K562 (cell line): Measurements from ENCODE around the gene METTL2B. TPM values are rescaled to one million over a fixed set of nuclear protein-coding genes. Genes with fewer than 3 reads are reported as not detected.
A peak's percentile ranks its signal among the peaks of the same experiment; 100 is the strongest.

Experiments
- BCL6 ChIP-seq: fragments of 250-450 bp; sonication (Bioruptor Pico); IDR thresholded peaks from 2 replicates; pipeline ENCODE4 v1.4.0; 2020
- CBX5 ChIP-seq: IDR thresholded peaks from 2 replicates; pipeline ENCODE4 v1.6.1; 2014; ENCODE audit warnings: low read depth, borderline replicate concordance
- CEBPZ ChIP-seq: fragments of 150-350 bp; IDR thresholded peaks from 2 replicates; pipeline ENCODE4 v1.6.1; 2014; ENCODE audit warnings: low read depth, mild to moderate bottlenecking, low read length, borderline replicate concordance
- ETS2 ChIP-seq: IDR thresholded peaks from 2 replicates; pipeline ENCODE4 v1.6.1; 2016; ENCODE audit warnings: borderline replicate concordance, missing genetic modification characterization, mild to moderate bottlenecking, moderate library complexity, missing compliant biosample characterization; ENCODE audit not compliant: poor library complexity, severe bottlenecking
- FUS ChIP-seq: fragments of 200-400 bp; formaldehyde crosslinking; optimal IDR thresholded peaks from 2 replicates; pipeline ENCODE3; 2017; ENCODE audit warnings: low read depth, low read length
- HNRNPL ChIP-seq: fragments of 200-400 bp; formaldehyde crosslinking; IDR thresholded peaks from 2 replicates; pipeline ENCODE4 v1.6.1; 2017; ENCODE audit warnings: low read depth, mild to moderate bottlenecking, low read length
- HSF4 ChIP-seq: fragments of 250-450 bp; sonication (Bioruptor Pico); IDR thresholded peaks from 2 replicates; pipeline ENCODE4 v2.1.2; 2022; ENCODE audit warnings: mild to moderate bottlenecking, moderate library complexity, borderline replicate concordance
- MAFK ChIP-seq: IDR thresholded peaks from 2 replicates; pipeline ENCODE4 v1.6.1; 2011; ENCODE audit warnings: low read length, improper control_type of control experiment
- MCM5 ChIP-seq: fragments of 450-650 bp; IDR thresholded peaks from 2 replicates; pipeline ENCODE4 v1.6.1; 2016; ENCODE audit warnings: low read depth
- MTA3 ChIP-seq: fragments of 450-650 bp; formaldehyde crosslinking; IDR thresholded peaks from 2 replicates; pipeline ENCODE4 v1.6.1; 2017; ENCODE audit warnings: mild to moderate bottlenecking, borderline replicate concordance
- NCOA6 ChIP-seq: fragments of 450-650 bp; IDR thresholded peaks from 2 replicates; pipeline ENCODE4 v1.6.1; 2017; ENCODE audit warnings: mild to moderate bottlenecking
- PTTG1 ChIP-seq: fragments of 450-650 bp; IDR thresholded peaks from 2 replicates; pipeline ENCODE4 v1.6.1; 2016; ENCODE audit warnings: low read depth, mild to moderate bottlenecking, missing genetic modification characterization, missing compliant biosample characterization
- SIRT6 ChIP-seq: IDR thresholded peaks from one replicate; pipeline ENCODE4 v1.6.1; 2012; ENCODE audit warnings: low read depth, mild to moderate bottlenecking, control low read depth, inconsistent platforms, low read length, moderate library complexity
- ZKSCAN1 ChIP-seq: fragments of 150-350 bp; IDR thresholded peaks from 2 replicates; pipeline ENCODE4 v1.6.1; 2016; ENCODE audit warnings: low read depth, low read length
- polyA plus RNA-seq, 8 experiments: library from polyadenylated mRNA; depleted of rRNA in 4 of 8; stranded (reverse) in 5 of 8; unstranded in 3 of 8; fragments of >200 nt; fragmentation: Nextera tagmentation in 2 of 8; fragmentation: Illumina TruSeq in 1 of 8; extraction: Ambion mirVana in 2 of 8; extraction: Trizol in 1 of 8; gene quantifications; 2 replicates each; pipeline versions ENCODE4 v1.2.1 to v1.2.3, GENCODE V29; 2011 to 2014; ENCODE audit warnings: inconsistent platforms in 1 of 8, missing spikeins in 1 of 8
- total RNA-seq, 7 experiments: library from RNA; depleted of rRNA in 6 of 7; stranded (reverse); fragments of >200 nt in 6 of 7; fragmentation: Illumina TruSeq in 2 of 7; extraction: Trizol in 2 of 7; gene quantifications; 2 replicates each; pipeline versions ENCODE4 v1.2.1 to v1.2.3, GENCODE V29; 2011 to 2021; ENCODE audit warnings: low replicate concordance in 1 of 7
- TF ChIP-seq, protein P1 (sequence below): fragments of 450-650 bp; IDR thresholded peaks from 2 replicates; pipeline ENCODE4 v1.6.1; 2016
- TF ChIP-seq, protein P2 (sequence below), 2 experiments: fragments of 450-650 bp; IDR thresholded peaks; 2 replicates each; pipeline ENCODE4 v1.6.1; 2016
- TF ChIP-seq, protein P3 (sequence below), 2 experiments: fragments of 450-650 bp; conservative IDR thresholded peaks; 2 replicates each; pipeline ENCODE4 v1.6.1; 2017; ENCODE audit warnings: mild to moderate bottlenecking in 2 of 2, moderate library complexity in 2 of 2
- TF ChIP-seq, protein P4 (sequence below): fragments of 250-450 bp; sonication (Bioruptor Pico); IDR thresholded peaks from 2 replicates; pipeline ENCODE4 v1.4.0; 2020; ENCODE audit warnings: mild to moderate bottlenecking

Gene METTL2B
- total and polyA plus RNA-seq, 9 of the 15 experiments (the other 6 are each of a cell fraction or from before 2014, with no cell fraction given), result 35.9 to 95.7 (median 79.2) TPM

- TF ChIP-seq MTA3 (peak; percentile 92), CBX5 (0 out of 2 replicates have a peak, but pooled peaks have one; percentile 58), ZKSCAN1 (0 out of 2 replicates have a peak, but pooled peaks have one; percentile 25), FUS (no peak), SIRT6 (no peak), HNRNPL (no peak), NCOA6 (peak; percentile 97), PTTG1 (tag) (no peak), CEBPZ (no peak), ETS2 (no peak), MAFK (no peak), MCM5 (no peak), BCL6 (no peak), HSF4 (CRISPR knock-in tag) (no peak)
- TF ChIP-seq, protein P1, sequence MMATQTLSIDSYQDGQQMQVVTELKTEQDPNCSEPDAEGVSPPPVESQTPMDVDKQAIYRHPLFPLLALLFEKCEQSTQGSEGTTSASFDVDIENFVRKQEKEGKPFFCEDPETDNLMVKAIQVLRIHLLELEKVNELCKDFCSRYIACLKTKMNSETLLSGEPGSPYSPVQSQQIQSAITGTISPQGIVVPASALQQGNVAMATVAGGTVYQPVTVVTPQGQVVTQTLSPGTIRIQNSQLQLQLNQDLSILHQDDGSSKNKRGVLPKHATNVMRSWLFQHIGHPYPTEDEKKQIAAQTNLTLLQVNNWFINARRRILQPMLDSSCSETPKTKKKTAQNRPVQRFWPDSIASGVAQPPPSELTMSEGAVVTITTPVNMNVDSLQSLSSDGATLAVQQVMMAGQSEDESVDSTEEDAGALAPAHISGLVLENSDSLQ, result peak; percentile 42
- TF ChIP-seq, protein P2, sequence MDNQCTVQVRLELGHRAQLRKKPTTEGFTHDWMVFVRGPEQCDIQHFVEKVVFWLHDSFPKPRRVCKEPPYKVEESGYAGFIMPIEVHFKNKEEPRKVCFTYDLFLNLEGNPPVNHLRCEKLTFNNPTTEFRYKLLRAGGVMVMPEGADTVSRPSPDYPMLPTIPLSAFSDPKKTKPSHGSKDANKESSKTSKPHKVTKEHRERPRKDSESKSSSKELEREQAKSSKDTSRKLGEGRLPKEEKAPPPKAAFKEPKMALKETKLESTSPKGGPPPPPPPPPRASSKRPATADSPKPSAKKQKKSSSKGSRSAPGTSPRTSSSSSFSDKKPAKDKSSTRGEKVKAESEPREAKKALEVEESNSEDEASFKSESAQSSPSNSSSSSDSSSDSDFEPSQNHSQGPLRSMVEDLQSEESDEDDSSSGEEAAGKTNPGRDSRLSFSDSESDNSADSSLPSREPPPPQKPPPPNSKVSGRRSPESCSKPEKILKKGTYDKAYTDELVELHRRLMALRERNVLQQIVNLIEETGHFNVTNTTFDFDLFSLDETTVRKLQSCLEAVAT (IDR thresholded peaks at IDR 0.05), result peak in 1 of 2 experiments; percentile 78; a peak in 2 of 4 replicates
- TF ChIP-seq, protein P3, sequence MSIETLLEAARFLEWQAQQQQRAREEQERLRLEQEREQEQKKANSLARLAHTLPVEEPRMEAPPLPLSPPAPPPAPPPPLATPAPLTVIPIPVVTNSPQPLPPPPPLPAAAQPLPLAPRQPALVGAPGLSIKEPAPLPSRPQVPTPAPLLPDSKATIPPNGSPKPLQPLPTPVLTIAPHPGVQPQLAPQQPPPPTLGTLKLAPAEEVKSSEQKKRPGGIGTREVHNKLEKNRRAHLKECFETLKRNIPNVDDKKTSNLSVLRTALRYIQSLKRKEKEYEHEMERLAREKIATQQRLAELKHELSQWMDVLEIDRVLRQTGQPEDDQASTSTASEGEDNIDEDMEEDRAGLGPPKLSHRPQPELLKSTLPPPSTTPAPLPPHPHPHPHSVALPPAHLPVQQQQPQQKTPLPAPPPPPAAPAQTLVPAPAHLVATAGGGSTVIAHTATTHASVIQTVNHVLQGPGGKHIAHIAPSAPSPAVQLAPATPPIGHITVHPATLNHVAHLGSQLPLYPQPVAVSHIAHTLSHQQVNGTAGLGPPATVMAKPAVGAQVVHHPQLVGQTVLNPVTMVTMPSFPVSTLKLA (conservative IDR thresholded peaks at IDR 0.05), result peak; percentile 88 to 95
- TF ChIP-seq, protein P4, sequence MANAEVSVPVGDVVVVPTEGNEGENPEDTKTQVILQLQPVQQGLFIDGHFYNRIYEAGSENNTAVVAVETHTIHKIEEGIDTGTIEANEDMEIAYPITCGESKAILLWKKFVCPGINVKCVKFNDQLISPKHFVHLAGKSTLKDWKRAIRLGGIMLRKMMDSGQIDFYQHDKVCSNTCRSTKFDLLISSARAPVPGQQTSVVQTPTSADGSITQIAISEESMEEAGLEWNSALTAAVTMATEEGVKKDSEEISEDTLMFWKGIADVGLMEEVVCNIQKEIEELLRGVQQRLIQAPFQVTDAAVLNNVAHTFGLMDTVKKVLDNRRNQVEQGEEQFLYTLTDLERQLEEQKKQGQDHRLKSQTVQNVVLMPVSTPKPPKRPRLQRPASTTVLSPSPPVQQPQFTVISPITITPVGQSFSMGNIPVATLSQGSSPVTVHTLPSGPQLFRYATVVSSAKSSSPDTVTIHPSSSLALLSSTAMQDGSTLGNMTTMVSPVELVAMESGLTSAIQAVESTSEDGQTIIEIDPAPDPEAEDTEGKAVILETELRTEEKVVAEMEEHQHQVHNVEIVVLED, result peak; percentile 99
These were observed 20.8 kb upstream of the METTL2B start, which contains the start of gene HILPDA (continued) for GRCh38 chr7:128455543-128456254.
